Liver (tissue), 9 donors: Measurements from ENCODE around the gene GAS6. TPM values are rescaled to one million over a fixed set of nuclear protein-coding genes. Genes with fewer than 3 reads are reported as not detected.

Source experiments
- DNase-seq: peaks from one replicate; pipeline ENCODE4 v3.0.0-alpha.2; 2017; ENCODE audit warnings: low spot score
- H3K27ac ChIP-seq, 2 donors: one replicate each; pipeline ENCODE4 v1.7.0; 2013; ENCODE audit warnings: inconsistent platforms in 2 of 2, low read length in 2 of 2, control low read depth in 1 of 2, low read depth in 1 of 2, mild to moderate bottlenecking in 1 of 2
- H3K27me3 ChIP-seq, 4 donors: one replicate each; pipeline versions ENCODE4 v1.6.1 to v1.7.0; 2013; ENCODE audit warnings: low read length in 3 of 4, inconsistent platforms in 1 of 4, mild to moderate bottlenecking in 1 of 4, moderate library complexity in 1 of 4; ENCODE audit not compliant: control insufficient read depth in 4 of 4, insufficient read depth in 4 of 4
- H3K36me3 ChIP-seq, 4 donors: one replicate each; pipeline versions ENCODE4 v1.6.1 to v1.7.0; 2013; ENCODE audit warnings: low read length in 3 of 4, mild to moderate bottlenecking in 3 of 4, low read depth in 1 of 4, moderate library complexity in 1 of 4; ENCODE audit not compliant: control insufficient read depth in 4 of 4, insufficient read depth in 3 of 4
- H3K4me1 ChIP-seq, 4 donors: one replicate each; pipeline versions ENCODE4 v1.6.1 to v1.7.0; 2013; ENCODE audit warnings: low read length in 3 of 4, mild to moderate bottlenecking in 3 of 4, moderate library complexity in 1 of 4; ENCODE audit not compliant: control insufficient read depth in 4 of 4, insufficient read depth in 4 of 4
- H3K4me3 ChIP-seq, 3 donors: one replicate each; pipeline versions ENCODE4 v1.6.1 to v1.7.0; 2013; ENCODE audit warnings: low read length in 3 of 3, control low read depth in 1 of 3, low read depth in 1 of 3, mild to moderate bottlenecking in 1 of 3
- H3K9ac ChIP-seq, 2 donors: one replicate each; pipeline ENCODE4 v1.7.0; 2013; ENCODE audit warnings: low read length in 2 of 2, mild to moderate bottlenecking in 2 of 2, moderate library complexity in 2 of 2, control low read depth in 1 of 2, low read depth in 1 of 2
- H3K9me3 ChIP-seq, 4 donors: one replicate each; pipeline versions ENCODE4 v1.6.1 to v1.7.0; 2013; ENCODE audit warnings: low read length in 3 of 4; ENCODE audit not compliant: control insufficient read depth in 4 of 4
- ATF3 ChIP-seq: IDR thresholded peaks from 2 replicates; pipeline ENCODE4 v1.6.1; 2016; ENCODE audit warnings: antibody characterized with exemption
- CTCF ChIP-seq: fragments of 150-350 bp; IDR thresholded peaks from 2 replicates; pipeline ENCODE4 v1.5.1; 2017; ENCODE audit warnings: improper control_type of control experiment, low read depth, low read length; ENCODE audit not compliant: missing input control
- EGR1 ChIP-seq, 2 donors: IDR thresholded peaks; 2 replicates each; pipeline ENCODE4 v1.6.1; 2016 to 2018; ENCODE audit warnings: antibody characterized with exemption in 2 of 2, low read depth in 2 of 2
- FOXA1 ChIP-seq: IDR thresholded peaks from 2 replicates; pipeline ENCODE4 v1.6.1; 2016; ENCODE audit warnings: antibody characterized with exemption
- FOXA2 ChIP-seq: IDR thresholded peaks from 2 replicates; pipeline ENCODE4 v1.6.1; 2016; ENCODE audit warnings: antibody characterized with exemption
- GABPA ChIP-seq, 2 donors: IDR thresholded peaks in 1 of 2; conservative IDR thresholded peaks in 1 of 2; 2 replicates each; pipeline ENCODE4 v1.6.1; 2016; ENCODE audit warnings: antibody characterized with exemption in 2 of 2, mild to moderate bottlenecking in 1 of 2, moderate library complexity in 1 of 2
- HNF4A ChIP-seq, 2 donors: conservative IDR thresholded peaks; 2 replicates each; pipeline ENCODE4 v1.6.1; 2016; ENCODE audit warnings: antibody characterized with exemption in 2 of 2, mild to moderate bottlenecking in 2 of 2
- HNF4G ChIP-seq: IDR thresholded peaks from 2 replicates; pipeline ENCODE4 v1.6.1; 2016; ENCODE audit warnings: antibody characterized with exemption
- JUND ChIP-seq, 2 donors: IDR thresholded peaks; 2 replicates each; pipeline ENCODE4 v1.6.1; 2016; ENCODE audit warnings: antibody characterized with exemption in 2 of 2
- MAX ChIP-seq: IDR thresholded peaks from 2 replicates; pipeline ENCODE4 v1.6.1; 2016; ENCODE audit warnings: antibody characterized with exemption
- NR2F2 ChIP-seq: IDR thresholded peaks from 2 replicates; pipeline ENCODE4 v1.6.1; 2016; ENCODE audit warnings: antibody characterized with exemption
- RAD21 ChIP-seq, 2 donors: IDR thresholded peaks; 2 replicates each; pipeline ENCODE4 v1.6.1; 2016; ENCODE audit warnings: antibody characterized with exemption in 2 of 2, mild to moderate bottlenecking in 2 of 2
- REST ChIP-seq: IDR thresholded peaks from 2 replicates; pipeline ENCODE4 v1.6.1; 2016; ENCODE audit warnings: antibody characterized with exemption, mild to moderate bottlenecking
- RXRA ChIP-seq, 2 donors: IDR thresholded peaks; 2 replicates each; pipeline ENCODE4 v1.6.1; 2017 to 2018; ENCODE audit warnings: antibody characterized with exemption in 2 of 2, mild to moderate bottlenecking in 1 of 2
- SP1 ChIP-seq: IDR thresholded peaks from 2 replicates; pipeline ENCODE4 v1.6.1; 2018; ENCODE audit warnings: antibody characterized with exemption, mild to moderate bottlenecking
- TAF1 ChIP-seq: conservative IDR thresholded peaks from 2 replicates; pipeline ENCODE4 v1.6.1; 2016; ENCODE audit warnings: antibody characterized with exemption, mild to moderate bottlenecking
- YY1 ChIP-seq: IDR thresholded peaks from 2 replicates; pipeline ENCODE4 v1.6.1; 2016; ENCODE audit warnings: antibody characterized with exemption, mild to moderate bottlenecking
- ZBTB33 ChIP-seq: IDR thresholded peaks from 2 replicates; pipeline ENCODE4 v1.6.1; 2016; ENCODE audit warnings: antibody characterized with exemption
- WGBS: extraction: QIAGEN DNeasy Blood & Tissue Kit; methylation state at CpG from one replicate; pipeline ENCODE4 v1.1.7; 2013; 5-methylcytosine and 5-hydroxymethylcytosine counted together
- polyA plus RNA-seq, 2 donors: library from polyadenylated mRNA; stranded (reverse) in 1 of 2; unstranded in 1 of 2; fragments of 200-250 nt in 1 of 2; fragments of >200 nt in 1 of 2; fragmentation: Nextera tagmentation in 1 of 2; extraction: Ambion mirVana in 1 of 2; gene quantifications; one replicate each; pipeline versions ENCODE4 v1.2.1 to v1.2.3, GENCODE V29; 2013 to 2015
- total RNA-seq, 2 donors: library from RNA; depleted of rRNA; stranded (reverse); fragments of >200 nt; gene quantifications; one replicate each; pipeline ENCODE4 v1.2.3, GENCODE V29; 2014
- donor health status: healthy.
- donor health status: healthy.
- donor health status: healthy.
- donor health status: healthy.
- donor health status: healthy.

The GAS6 gene
- total and polyA plus RNA-seq, 4 donors = 2.5 to 30.2 (median 9.1) TPM

GRCh38 chr13:113912596-113912995 lies 48.7 kb upstream of the GAS6 start:
- no peak for TF ChIP-seq FOXA2
- no peak for TF ChIP-seq TAF1
- no peak for TF ChIP-seq RAD21 (IDR thresholded peaks at IDR 0.05)
- TF ChIP-seq RXRA (IDR thresholded peaks at IDR 0.05) = no peak
- TF ChIP-seq REST = no peak
- no peak for TF ChIP-seq YY1
- H3K36me3 ChIP-seq = no peaks in the 10 kb centered on the region

GRCh38 chr13:113907635-113908617 lies 44.0 kb upstream of the GAS6 start:
- Histone ChIP-seq H3K9ac (no peak overlapping the region), H3K27me3 (peaks cover 0 to 8% (median 0%) of the 10 kb centered on the region in 4 donors), H3K4me1 (no peaks in the 10 kb centered on the region), H3K4me3 (no peak overlapping the region), H3K9me3 (no peaks in the 10 kb centered on the region), H3K27ac (no peak overlapping the region), H3K36me3 (peaks cover 0 to 1% (median 0%) of the 10 kb centered on the region in 4 donors)
- 53% methylated on average over 17 of the region's 17 CpGs for WGBS
- DNase-seq = peak; percentile 26
- TF ChIP-seq HNF4G (no peak), NR2F2 (no peak), JUND (IDR thresholded peaks at IDR 0.05) (no peak), ATF3 (no peak), TAF1 (no peak), FOXA2 (no peak), HNF4A (conservative IDR thresholded peaks at IDR 0.05) (no peak), MAX (no peak), RAD21 (IDR thresholded peaks at IDR 0.05) (no peak), SP1 (no peak), EGR1 (IDR thresholded peaks at IDR 0.05; ENCODE audit: low read depth in 2 of 2) (no peak), ZBTB33 (no peak), CTCF (no peak), YY1 (no peak), RXRA (IDR thresholded peaks at IDR 0.05) (no peak), GABPA (IDR thresholded peaks at IDR 0.05 in 1 of 2, conservative IDR thresholded peaks at IDR 0.05 in 1 of 2) (no peak), FOXA1 (no peak), REST (no peak)

More at GRCh38 chr13:113912596-113912995, 48.7 kb upstream of the GAS6 start:
- Histone ChIP-seq H3K27ac (no peak overlapping the region), H3K4me3 (no peak overlapping the region), H3K9me3 (peaks cover 0 to 5% (median 2%) of the 10 kb centered on the region in 4 donors), H3K4me1 (no peaks in the 10 kb centered on the region), H3K9ac (no peak overlapping the region), H3K27me3 (peaks cover 0 to 11% (median 1%) of the 10 kb centered on the region in 4 donors)
- 57% methylated on average over 3 of the region's 3 CpGs for WGBS
- no peak for DNase-seq
